NCI-H69 (cell line): ENCODE data around the gene AFAP1L1.
"Not testable (repeated sequence)": the region's sequence is repeated elsewhere in the genome, so short reads cannot be mapped to it uniquely, and the experiment has no call there.

Experiments
- DNase-seq: peaks from one replicate; lab custom pipeline; 2025; lab: John Stamatoyannopoulos, UW

Gene AFAP1L1

GRCh38 chr5:149374801-149375200 is 103.1 kb downstream of the AFAP1L1 start:
- no peak for DNase-seq

GRCh38 chr5:149375434-149375833 is 103.8 kb downstream of the AFAP1L1 start:
- no peak for DNase-seq

GRCh38 chr5:149376104-149376503 is 104.4 kb downstream of the AFAP1L1 start:
- no peak for DNase-seq

GRCh38 chr5:149376711-149377447 is 105.2 kb downstream of the AFAP1L1 start:
- DNase-seq: no peak

- no peak for DNase-seq
These were observed 106.7 kb downstream of the AFAP1L1 start for GRCh38 chr5:149378241-149378820.

- DNase-seq: no peak
These were observed 107.6 kb downstream of the AFAP1L1 start, which contains the start of gene IL17B for GRCh38 chr5:149379177-149379761. Gene IL17B (minus strand): TSS chr5:149379292. CDS start chr5:149379225, 67 bp downstream.

GRCh38 chr5:149379818-149380374 is 108.2 kb downstream of the AFAP1L1 start:
- DNase-seq: no peak

- no peak for DNase-seq
These were observed 108.9 kb downstream of the AFAP1L1 start for GRCh38 chr5:149380466-149381121.

GRCh38 chr5:149381261-149381985 is 109.8 kb downstream of the AFAP1L1 start:
- DNase-seq: no peak

- DNase-seq: peak; percentile 62
These were observed 110.3 kb downstream of the AFAP1L1 start for GRCh38 chr5:149381986-149382338.

- no peak for DNase-seq
These were observed 111.0 kb downstream of the AFAP1L1 start for GRCh38 chr5:149382517-149383220.

- DNase-seq: no peak
These were observed 111.7 kb downstream of the AFAP1L1 start for GRCh38 chr5:149383399-149383798.

- no peak for DNase-seq
These were observed 114.5 kb downstream of the AFAP1L1 start for GRCh38 chr5:149386166-149386565.

GRCh38 chr5:149387081-149387631 is 115.5 kb downstream of the AFAP1L1 start:
- DNase-seq: no peak

GRCh38 chr5:149387982-149388381 is 116.3 kb downstream of the AFAP1L1 start:
- DNase-seq: no peak

- no peak for DNase-seq
These were observed 117.0 kb downstream of the AFAP1L1 start for GRCh38 chr5:149388498-149389190.

- DNase-seq: peak; percentile 36
These were observed 118.2 kb downstream of the AFAP1L1 start for GRCh38 chr5:149389552-149390495.

- not testable (repeated sequence) for DNase-seq
These were observed 119.4 kb downstream of the AFAP1L1 start for GRCh38 chr5:149391076-149391475.
